Gastrocnemius medialis (tissue), 4 donors: ENCODE measurements around the gene CTXN1. TPM values are rescaled to one million over a fixed set of nuclear protein-coding genes. Genes with fewer than 3 reads are reported as not detected.

Source experiments
- ATAC-seq, 2 donors: fragments of 150-250 bp; one replicate each; pipeline ENCODE4 v1.9.1; 2016
- DNase-seq, 2 donors: peaks; one replicate each; pipeline ENCODE4 v3.0.0-alpha.2; 2019
- H3K27ac ChIP-seq, 4 donors: fragments of 200-600 bp; sonication (generic); 1 replicate in 1 of 4; 2 replicates in 3 of 4; pipeline ENCODE4 v1.5.1; 2016 to 2018; ENCODE audit warnings: mild to moderate bottlenecking in 2 of 4, moderate library complexity in 1 of 4
- H3K27me3 ChIP-seq, 3 donors: fragments of 200-600 bp; sonication (generic) in 2 of 3; 1 replicate in 1 of 3; 2 replicates in 2 of 3; pipeline versions ENCODE4 v1.5.1 to v1.6.0; 2016 to 2019; ENCODE audit warnings: mild to moderate bottlenecking in 1 of 3, moderate library complexity in 1 of 3
- H3K36me3 ChIP-seq, 2 donors: fragments of 200-600 bp; sonication (generic) in 1 of 2; one replicate each; pipeline ENCODE4 v1.5.1; 2017 to 2018
- H3K4me1 ChIP-seq, 2 donors: fragments of 200-600 bp; sonication (generic) in 1 of 2; one replicate each; pipeline ENCODE4 v1.5.1; 2016 to 2017; ENCODE audit warnings: mild to moderate bottlenecking in 2 of 2
- H3K4me3 ChIP-seq, 4 donors: fragments of 200-600 bp; sonication (generic) in 3 of 4; 1 replicate in 1 of 4; 2 replicates in 3 of 4; pipeline ENCODE4 v1.5.1; 2016 to 2019; ENCODE audit warnings: mild to moderate bottlenecking in 2 of 4
- H3K9me3 ChIP-seq, 3 donors: fragments of 200-600 bp; sonication (generic) in 2 of 3; 1 replicate in 1 of 3; 2 replicates in 2 of 3; pipeline ENCODE4 v1.5.1; 2016 to 2019
- CTCF ChIP-seq, 5 experiments: fragments of 450-650 bp in 3 of 5; fragments of 200-600 bp in 2 of 5; sonication (generic) in 2 of 5; IDR thresholded peaks in 4 of 5; conservative IDR thresholded peaks in 1 of 5; 1 replicate in 4 of 5; 2 replicates in 1 of 5; pipeline ENCODE4 v1.5.1; 2016 to 2019; ENCODE audit warnings: antibody characterized with exemption in 5 of 5, mild to moderate bottlenecking in 3 of 5, moderate library complexity in 3 of 5
- POLR2A ChIP-seq, 2 donors: fragments of 450-650 bp; IDR thresholded peaks; one replicate each; pipeline ENCODE4 v1.6.1; 2017; ENCODE audit warnings: antibody characterized with exemption in 2 of 2, mild to moderate bottlenecking in 2 of 2, moderate library complexity in 2 of 2
- in situ Hi-C, 4 donors: fragments of 200-750 bp; cut with MboI; loops; one replicate each; pipeline versions ENCODE4 v1.15.0 to v1.8.0; 2017; ENCODE audit warnings: low sequenced_read_pairs in 4 of 4
- intact Hi-C: fragments of 100-400 bp; cut with DNase I; formaldehyde crosslinking; loops from one replicate; pipeline ENCODE4 v1.15.1; 2023; ENCODE audit warnings: low total_unique reads
- total RNA-seq, 4 donors: library from RNA; depleted of rRNA; stranded (reverse); fragments of >200 nt; gene quantifications; one replicate each; pipeline versions ENCODE4 v1.1.0 to v1.2.3, GENCODE V29; 2016

Gene CTXN1
- total RNA-seq, 4 donors from 2014 or later: not detected

GRCh38 chr19:7913652-7914051, 12.3 kb downstream of the CTXN1 start:
- peaks cover 0 to 38% of the 10 kb centered on the region in 2 donors for H3K36me3 ChIP-seq
- in situ Hi-C loops (no loop called here), intact Hi-C loops (no loop called here)
- H3K9me3 ChIP-seq: no peaks in the 10 kb centered on the region
- H3K4me3 ChIP-seq: no peak overlapping the region
- DNase-seq (no peak), ATAC-seq (no peak)
- TF ChIP-seq POLR2A (IDR thresholded peaks at IDR 0.05): no peak
- no peak for TF ChIP-seq CTCF (IDR thresholded peaks at IDR 0.05 in 4 of 5, conservative IDR thresholded peaks at IDR 0.05 in 1 of 5)
- H3K27me3 ChIP-seq: peaks cover 36 to 41% (median 40%) of the 10 kb centered on the region in 3 donors
- H3K27ac ChIP-seq: no peak overlapping the region
- peaks cover 7 to 20% of the 10 kb centered on the region in 2 donors for H3K4me1 ChIP-seq

- peaks cover 28 to 34% (median 33%) of the 10 kb centered on the region in 3 donors for H3K27me3 ChIP-seq
- no peak overlapping the region for H3K27ac ChIP-seq
- ATAC-seq: no peak
- intact Hi-C loops (no loop called here), in situ Hi-C loops (no loop called here)
- TF ChIP-seq CTCF (IDR thresholded peaks at IDR 0.05 in 4 of 5, conservative IDR thresholded peaks at IDR 0.05 in 1 of 5) (no peak), POLR2A (IDR thresholded peaks at IDR 0.05) (no peak)
- no peaks in the 10 kb centered on the region for H3K9me3 ChIP-seq
- peaks cover 7 to 16% of the 10 kb centered on the region in 2 donors for H3K4me1 ChIP-seq
- peaks cover 0 to 38% of the 10 kb centered on the region in 2 donors for H3K36me3 ChIP-seq
- no peak for DNase-seq
- H3K4me3 ChIP-seq: no peak overlapping the region
Measured at GRCh38 chr19:7912697-7913564, 13.0 kb downstream of the CTXN1 start.

GRCh38 chr19:7912144-7912696, 13.7 kb downstream of the CTXN1 start:
- in situ Hi-C loops: no loop called here
- peaks cover 0 to 38% of the 10 kb centered on the region in 2 donors for H3K36me3 ChIP-seq

GRCh38 chr19:7911508-7912143, 14.3 kb downstream of the CTXN1 start:
- no peak for DNase-seq
- no peak overlapping the region for H3K4me3 ChIP-seq
- TF ChIP-seq POLR2A (IDR thresholded peaks at IDR 0.05) (no peak), CTCF (IDR thresholded peaks at IDR 0.05 in 4 of 5, conservative IDR thresholded peaks at IDR 0.05 in 1 of 5) (no peak)
- H3K4me1 ChIP-seq: peaks cover 4 to 22% of the 10 kb centered on the region in 2 donors
- H3K27me3 ChIP-seq: peaks cover 20 to 22% (median 20%) of the 10 kb centered on the region in 3 donors
- no peaks in the 10 kb centered on the region for H3K9me3 ChIP-seq
- ATAC-seq: no peak
- H3K27ac ChIP-seq: no peak overlapping the region
- in situ Hi-C loops (no loop called here), intact Hi-C loops (no loop called here)
- peaks cover 0 to 38% of the 10 kb centered on the region in 2 donors for H3K36me3 ChIP-seq

More at GRCh38 chr19:7912144-7912696, 13.7 kb downstream of the CTXN1 start:
- Histone ChIP-seq H3K9me3 (no peaks in the 10 kb centered on the region), H3K27me3 (peaks cover 24 to 27% (median 26%) of the 10 kb centered on the region in 3 donors), H3K4me1 (peaks cover 5 to 19% of the 10 kb centered on the region in 2 donors), H3K4me3 (no peak overlapping the region), H3K27ac (no peak overlapping the region)
- TF ChIP-seq CTCF (IDR thresholded peaks at IDR 0.05 in 4 of 5, conservative IDR thresholded peaks at IDR 0.05 in 1 of 5) (no peak), POLR2A (IDR thresholded peaks at IDR 0.05) (no peak)
- intact Hi-C loops: no loop called here
- ATAC-seq: no peak
- no peak for DNase-seq
